HepG2 (cell line): ENCODE data around the gene CELF5. TPM values are rescaled to one million over a fixed set of nuclear protein-coding genes. Genes with fewer than 3 reads are reported as not detected.

Experiments used
- ATAC-seq: fragments of 200-7000 bp; cut with Tn5 transposase; 3 replicates; pipeline ENCODE4 v1.9.1; 2020; ENCODE audit warnings: mild to moderate bottlenecking, moderate library complexity
- BruUV-seq: library from RNA; stranded (reverse); fragments of 400-500 nt; replicated peaks from 2 replicates; lab custom pipeline; 2021; lab: Mats Ljungman, UMichigan
- CTCF ChIA-PET: fragments of 300-600 bp; formaldehyde crosslinking; extraction: SDS; loops from one replicate; lab custom pipeline; 2021; ENCODE audit warnings: low total read pairs, inconsistent platforms, low intra/inter-chr PET ratio; lab: Yijun Ruan, JAX
- POLR2A ChIA-PET: fragments of 350-600 bp; sonication (Branson Sonifier 250); formaldehyde crosslinking; loops from one replicate; lab custom pipeline; 2020; ENCODE audit warnings: antibody characterized with exemption, inconsistent platforms; lab: Yijun Ruan, JAX
- DNase-seq: peaks from one replicate; pipeline ENCODE4 v3.0.0-alpha.2; 2015; ENCODE audit warnings: low spot score
- FAIRE-seq: peaks from 3 replicates; lab custom pipeline; 2011; peaks lifted over from hg19 to GRCh38; lab: Jason Lieb, UNC
- H2AFZ ChIP-seq: one replicate; pipeline ENCODE4 v1.6.1; 2011; ENCODE audit warnings: low read length, inconsistent platforms
- H3K27ac ChIP-seq: fragments of 300-600 bp; 3 replicates; pipeline ENCODE4 v1.8.0; 2011; ENCODE audit warnings: mixed run types, mild to moderate bottlenecking, mixed read lengths, low read length, inconsistent platforms; ENCODE audit not compliant: insufficient read depth; ENCODE audit errors: extremely low read length
- H3K27me3 ChIP-seq, 2 experiments: fragments of 200-600 bp in 1 of 2; 2 replicates in 1 of 2; 3 replicates in 1 of 2; pipeline versions ENCODE4 v1.6.0 to v1.8.0; 2011; ENCODE audit warnings: low read length in 2 of 2, mild to moderate bottlenecking in 2 of 2, moderate library complexity in 2 of 2, inconsistent platforms in 1 of 2; ENCODE audit not compliant: insufficient read depth in 2 of 2, control insufficient read depth in 1 of 2
- H3K36me3 ChIP-seq, 2 experiments: fragments of 200-600 bp in 1 of 2; replicated peaks in 1 of 2; 2 replicates in 1 of 2; 3 replicates in 1 of 2; pipeline versions ENCODE4 v1.5.1 to v1.8.0; 2011; ENCODE audit warnings: low read length in 2 of 2, inconsistent platforms in 1 of 2; ENCODE audit not compliant: insufficient read depth in 2 of 2, control insufficient read depth in 1 of 2
- H3K4me1 ChIP-seq: 2 replicates; pipeline ENCODE4 v1.5.1; 2012; ENCODE audit warnings: low read length, inconsistent platforms; ENCODE audit not compliant: insufficient read depth
- H3K4me2 ChIP-seq: 2 replicates; pipeline ENCODE4 v1.6.0; 2011; ENCODE audit warnings: low read depth, low read length, inconsistent platforms
- H3K4me3 ChIP-seq, 3 experiments: fragments of 200-600 bp in 1 of 3; sonication (generic), shearing (Covaris generic) in 1 of 3; replicated peaks in 1 of 3; 2 replicates each; pipeline ENCODE4 v1.5.1; 2011 to 2016; ENCODE audit warnings: low read length in 3 of 3, inconsistent platforms in 2 of 3, low read depth in 2 of 3, mild to moderate bottlenecking in 2 of 3, control low read depth in 1 of 3, mixed read lengths in 1 of 3; ENCODE audit not compliant: insufficient read depth in 1 of 3
- H3K79me2 ChIP-seq: one replicate; pipeline ENCODE4 v1.6.1; 2011; ENCODE audit warnings: low read length, inconsistent platforms; ENCODE audit not compliant: insufficient read depth
- H3K9ac ChIP-seq: 2 replicates; pipeline ENCODE4 v1.6.0; 2011; ENCODE audit warnings: mild to moderate bottlenecking, low read depth, low read length, inconsistent platforms; ENCODE audit not compliant: insufficient read depth
- H3K9me3 ChIP-seq: 2 replicates; pipeline ENCODE4 v1.5.1; 2012; ENCODE audit warnings: mild to moderate bottlenecking, low read length
- H4K20me1 ChIP-seq: 2 replicates; pipeline ENCODE4 v1.6.0; 2011; ENCODE audit warnings: inconsistent platforms, mild to moderate bottlenecking, low read length, moderate library complexity; ENCODE audit not compliant: insufficient read depth
- AGO1 ChIP-seq: fragments of 200-400 bp; formaldehyde crosslinking; IDR thresholded peaks from 2 replicates; pipeline ENCODE4 v1.6.1; 2017; ENCODE audit warnings: mild to moderate bottlenecking, low read depth, low read length, moderate library complexity; ENCODE audit not compliant: poor library complexity, severe bottlenecking
- FOXO1 ChIP-seq: sonication (generic); formaldehyde crosslinking; IDR thresholded peaks from 2 replicates; pipeline ENCODE4 v1.4.0; 2020; ENCODE audit warnings: missing genetic modification reagents
- GFI1 ChIP-seq: sonication (generic); formaldehyde crosslinking; IDR thresholded peaks from 2 replicates; pipeline ENCODE4 v1.5.0; 2020; ENCODE audit warnings: missing genetic modification reagents, mild to moderate bottlenecking, borderline replicate concordance
- GMEB2 ChIP-seq: IDR thresholded peaks from 2 replicates; pipeline ENCODE4 v1.6.1; 2016; ENCODE audit warnings: missing biosample characterization, missing genetic modification reagents, low read depth
- HNRNPUL1 ChIP-seq: fragments of 200-400 bp; formaldehyde crosslinking; IDR thresholded peaks from 2 replicates; pipeline ENCODE4 v1.6.1; 2017; ENCODE audit warnings: low read depth, mild to moderate bottlenecking, low read length, moderate library complexity
- MEIS1 ChIP-seq: sonication (generic); formaldehyde crosslinking; IDR thresholded peaks from 2 replicates; pipeline ENCODE4 v1.9.0; 2021; ENCODE audit warnings: mild to moderate bottlenecking, missing genetic modification reagents, moderate library complexity, borderline replicate concordance
- NBN ChIP-seq: fragments of 450-650 bp; conservative IDR thresholded peaks from 2 replicates; pipeline ENCODE4 v1.6.1; 2017
- RAD51 ChIP-seq: fragments of 450-650 bp; IDR thresholded peaks from 2 replicates; pipeline ENCODE4 v1.6.1; 2016; ENCODE audit warnings: borderline replicate concordance
- RELA ChIP-seq: sonication (generic); formaldehyde crosslinking; IDR thresholded peaks from 2 replicates; pipeline ENCODE4 v1.4.0; 2020; ENCODE audit warnings: missing genetic modification reagents
- THAP7 ChIP-seq: sonication (generic); formaldehyde crosslinking; IDR thresholded peaks from 2 replicates; pipeline ENCODE4 v1.8.1; 2023; ENCODE audit warnings: mild to moderate bottlenecking, missing genetic modification reagents
- ZBTB3 ChIP-seq: sonication (generic); formaldehyde crosslinking; IDR thresholded peaks from 2 replicates; pipeline ENCODE4 v1.4.0; 2020; ENCODE audit warnings: low read depth, mild to moderate bottlenecking, moderate library complexity, missing genetic modification reagents, borderline replicate concordance
- ZMYM3 ChIP-seq: sonication (generic); formaldehyde crosslinking; IDR thresholded peaks from 2 replicates; pipeline ENCODE4 v1.5.1; 2020; ENCODE audit warnings: mild to moderate bottlenecking, missing genetic modification reagents
- ZNF230 ChIP-seq: sonication (generic); formaldehyde crosslinking; IDR thresholded peaks from 2 replicates; pipeline ENCODE4 v1.4.0; 2020; ENCODE audit warnings: mild to moderate bottlenecking, missing genetic modification reagents
- ZNF329 ChIP-seq: sonication (generic); formaldehyde crosslinking; IDR thresholded peaks from 2 replicates; pipeline ENCODE4 v1.9.0; 2021; ENCODE audit warnings: low read depth, mild to moderate bottlenecking, missing genetic modification reagents
- ZNF639 ChIP-seq: conservative IDR thresholded peaks from 2 replicates; pipeline ENCODE4 v1.6.1; 2018; ENCODE audit warnings: missing genetic modification reagents
- ZNF737 ChIP-seq: sonication (generic); formaldehyde crosslinking; IDR thresholded peaks from 2 replicates; pipeline ENCODE4 v1.5.0; 2020; ENCODE audit warnings: missing genetic modification reagents, mild to moderate bottlenecking, borderline replicate concordance
- ZSCAN25 ChIP-seq: sonication (generic); formaldehyde crosslinking; IDR thresholded peaks from 2 replicates; pipeline ENCODE4 v1.8.0; 2022; ENCODE audit warnings: mild to moderate bottlenecking, missing genetic modification reagents
- WGBS: methylation state at CpG from one replicate; pipeline ENCODE4 v1.1.6; 2017; ENCODE audit warnings: low lambda C conversion rate; 5-methylcytosine and 5-hydroxymethylcytosine counted together
- in situ Hi-C: cut with HindIII; loops from 2 replicates; pipeline ENCODE4 v1.10.0; 2017; ENCODE audit warnings: low pct_unique_long_range_greater_than_20kb; ENCODE audit not compliant: extremely low pct_ligation_motif_present
- intact Hi-C: fragments of 100-400 bp; cut with micrococcal nuclease; formaldehyde crosslinking; loops from one replicate; pipeline ENCODE4 v1.10.0; 2022; ENCODE audit not compliant: unreplicated experiment
- polyA plus RNA-seq, 8 experiments: library from polyadenylated mRNA; depleted of rRNA in 3 of 8; stranded (reverse) in 7 of 8; unstranded in 1 of 8; fragments of >200 nt; fragmentation: Illumina TruSeq in 4 of 8; extraction: Trizol in 4 of 8; gene quantifications; 2 replicates each; pipeline versions ENCODE4 v1.2.1 to v1.2.3, GENCODE V29; 2011 to 2016; ENCODE audit warnings: low read depth in 4 of 8, missing spikeins in 1 of 8, mixed read lengths in 1 of 8; ENCODE audit not compliant: insufficient read depth in 1 of 8
- total RNA-seq, 5 experiments: library from RNA; depleted of rRNA; stranded (reverse); fragments of >200 nt; fragmentation: Illumina TruSeq; extraction: Trizol; gene quantifications; 2 replicates each; pipeline ENCODE4 v1.2.3, GENCODE V29; 2016; ENCODE audit warnings: low read depth in 1 of 5
- TF ChIP-seq, protein P1 (sequence below): sonication (generic); formaldehyde crosslinking; IDR thresholded peaks from 2 replicates; pipeline ENCODE4 v1.8.0; 2022; ENCODE audit warnings: missing genetic modification reagents, mild to moderate bottlenecking, moderate library complexity, borderline replicate concordance
- TF ChIP-seq, protein P2 (sequence below): sonication (generic); formaldehyde crosslinking; IDR thresholded peaks from 2 replicates; pipeline ENCODE4 v1.5.0; 2020; ENCODE audit warnings: missing genetic modification reagents

Gene CELF5
- total and polyA plus RNA-seq, 2 of the 13 experiments (the other 11 are each of a cell fraction or from before 2014, with no cell fraction given): 0.31 to 0.84 TPM

DNA sequence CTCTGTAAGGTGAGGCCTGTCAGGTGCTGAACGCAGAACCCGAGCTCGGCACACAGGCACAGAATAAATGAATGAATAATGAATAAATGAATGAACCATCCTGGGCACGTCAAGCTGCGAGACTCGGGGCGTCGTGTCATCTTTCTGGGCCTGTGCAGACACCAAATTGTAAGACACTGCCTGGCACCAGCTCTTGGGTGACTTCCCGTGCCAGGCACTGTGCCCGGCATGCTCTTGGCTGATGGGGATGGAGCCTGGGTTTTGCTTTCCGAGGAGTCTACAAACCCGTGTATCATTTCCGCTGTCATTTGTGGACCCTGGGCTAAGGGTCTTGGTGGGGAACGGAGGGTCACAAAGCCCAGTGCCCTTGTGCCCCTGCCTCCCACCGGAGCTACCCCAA, 43.9 kb downstream of the CELF5 start (continued):
- TF ChIP-seq THAP7 (CRISPR knock-in tag) (no peak), NBN (no peak), HNRNPUL1 (no peak), ZSCAN25 (CRISPR knock-in tag) (no peak), ZNF737 (no peak), RELA (CRISPR knock-in tag) (no peak), GMEB2 (CRISPR knock-in tag) (no peak), RAD51 (no peak), FOXO1 (no peak), AGO1 (no peak), ZNF230 (CRISPR knock-in tag) (no peak)

DNA sequence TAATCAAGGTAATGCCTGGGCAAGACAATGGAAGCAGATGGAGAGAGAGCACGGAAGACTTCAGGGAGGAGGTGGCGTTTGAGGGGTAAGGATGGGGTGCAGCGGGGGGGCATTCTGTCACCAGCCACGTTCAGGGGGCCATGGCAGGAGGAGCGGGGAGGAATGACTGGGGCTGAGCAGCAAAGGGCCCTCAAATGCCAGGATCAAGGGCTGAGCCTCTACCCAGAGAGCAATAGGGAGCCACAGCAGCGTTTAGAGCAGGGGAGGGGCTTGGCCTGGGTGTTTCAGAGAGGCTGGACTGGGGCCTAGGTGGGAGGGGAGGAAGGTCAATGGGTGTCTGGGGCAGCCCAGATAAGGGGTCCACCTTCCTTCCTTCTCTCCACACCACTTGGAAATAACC, 44.3 kb downstream of the CELF5 start:
- ChIA-PET POLR2A (no interaction called here), CTCF (no interaction called here)
- Histone ChIP-seq H3K4me2 (no peak overlapping the region), H3K27ac (no peak overlapping the region), H3K9me3 (no peaks in the 10 kb centered on the region), H3K79me2 (no peaks in the 10 kb centered on the region), H4K20me1 (no peaks in the 10 kb centered on the region), H3K9ac (no peak overlapping the region), H2AFZ (no peak overlapping the region), H3K4me3 (no peak overlapping the region), H3K27me3 (peaks cover 5 to 42% of the 10 kb centered on the region in 2 experiments; a peak in 4 of 5 replicates), H3K4me1 (no peaks in the 10 kb centered on the region), H3K36me3 (no peaks in the 10 kb centered on the region)
- in situ Hi-C loops (no loop called here), intact Hi-C loops (no loop called here)
- DNase-seq: no peak
- no peak for FAIRE-seq
- no TSS peak for BruUV-seq
- ATAC-seq: no peak
- TF ChIP-seq ZNF329 (CRISPR knock-in tag) (no peak), GFI1 (no peak), ZNF639 (CRISPR knock-in tag) (no peak), MEIS1 (no peak), ZBTB3 (CRISPR knock-in tag) (no peak), ZMYM3 (CRISPR knock-in tag) (no peak)
- TF ChIP-seq, protein P1, sequence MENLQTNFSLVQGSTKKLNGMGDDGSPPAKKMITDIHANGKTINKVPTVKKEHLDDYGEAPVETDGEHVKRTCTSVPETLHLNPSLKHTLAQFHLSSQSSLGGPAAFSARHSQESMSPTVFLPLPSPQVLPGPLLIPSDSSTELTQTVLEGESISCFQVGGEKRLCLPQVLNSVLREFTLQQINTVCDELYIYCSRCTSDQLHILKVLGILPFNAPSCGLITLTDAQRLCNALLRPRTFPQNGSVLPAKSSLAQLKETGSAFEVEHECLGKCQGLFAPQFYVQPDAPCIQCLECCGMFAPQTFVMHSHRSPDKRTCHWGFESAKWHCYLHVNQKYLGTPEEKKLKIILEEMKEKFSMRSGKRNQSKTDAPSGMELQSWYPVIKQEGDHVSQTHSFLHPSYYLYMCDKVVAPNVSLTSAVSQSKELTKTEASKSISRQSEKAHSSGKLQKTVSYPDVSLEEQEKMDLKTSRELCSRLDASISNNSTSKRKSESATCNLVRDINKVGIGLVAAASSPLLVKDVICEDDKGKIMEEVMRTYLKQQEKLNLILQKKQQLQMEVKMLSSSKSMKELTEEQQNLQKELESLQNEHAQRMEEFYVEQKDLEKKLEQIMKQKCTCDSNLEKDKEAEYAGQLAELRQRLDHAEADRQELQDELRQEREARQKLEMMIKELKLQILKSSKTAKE: no peak
- TF ChIP-seq, protein P2, sequence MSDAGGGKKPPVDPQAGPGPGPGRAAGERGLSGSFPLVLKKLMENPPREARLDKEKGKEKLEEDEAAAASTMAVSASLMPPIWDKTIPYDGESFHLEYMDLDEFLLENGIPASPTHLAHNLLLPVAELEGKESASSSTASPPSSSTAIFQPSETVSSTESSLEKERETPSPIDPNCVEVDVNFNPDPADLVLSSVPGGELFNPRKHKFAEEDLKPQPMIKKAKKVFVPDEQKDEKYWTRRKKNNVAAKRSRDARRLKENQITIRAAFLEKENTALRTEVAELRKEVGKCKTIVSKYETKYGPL: no peak
- 12% methylated on average over 6 of the region's 6 CpGs for WGBS
